Activated CD8-positive, alpha-beta memory T cell treated with anti-CD3 and anti-CD28 coated beads, Interleukin-2, amount 10 ng/mL, durations not matched to agents 7 days and 5 days (primary cell): Measurements from ENCODE around the gene DZIP1L. TPM values are rescaled to one million over a fixed set of nuclear protein-coding genes. Genes with fewer than 3 reads are reported as not detected.
A peak's percentile ranks its signal among the peaks of the same experiment; 100 is the strongest.
"Not testable (repeated sequence)": the region's sequence is repeated elsewhere in the genome, so short reads cannot be mapped to it uniquely, and the experiment has no call there.

Experiments used
- ATAC-seq: fragments of 150-1000 bp; cut with Tn5 transposase; one replicate; pipeline ENCODE4 v1.10.0; 2021; ENCODE audit warnings: moderate library complexity
- CTCF ChIA-PET: fragments of 350-600 bp; sonication (Branson Sonifier 250); formaldehyde crosslinking; loops from one replicate; lab custom pipeline; 2021; ENCODE audit warnings: antibody characterized with exemption; lab: Charles Lee
- DNase-seq: peaks from one replicate; pipeline ENCODE4 v3.0.0-alpha.2; 2020
- H3K27ac Mint-ChIP-seq: one replicate; pipeline ENCODE4 v1.8.0; 2021; ENCODE audit warnings: mild to moderate bottlenecking, mixed read lengths
- H3K27me3 Mint-ChIP-seq: one replicate; pipeline ENCODE4 v1.8.0; 2021; ENCODE audit warnings: mixed read lengths
- H3K36me3 Mint-ChIP-seq: one replicate; pipeline ENCODE4 v1.8.0; 2021; ENCODE audit warnings: mild to moderate bottlenecking, mixed read lengths
- H3K4me1 Mint-ChIP-seq: one replicate; pipeline ENCODE4 v1.8.0; 2021; ENCODE audit warnings: mixed read lengths
- H3K4me3 Mint-ChIP-seq: one replicate; pipeline ENCODE4 v1.8.0; 2021; ENCODE audit warnings: mild to moderate bottlenecking, moderate library complexity, mixed read lengths
- H3K9me3 Mint-ChIP-seq: one replicate; pipeline ENCODE4 v1.8.0; 2022; ENCODE audit warnings: low read depth, mixed read lengths
- total RNA-seq, 2 experiments: library from RNA; stranded (reverse); gene quantifications; one replicate each; pipeline ENCODE4 v1.2.3, GENCODE V29; 2021

Gene DZIP1L, protein sequence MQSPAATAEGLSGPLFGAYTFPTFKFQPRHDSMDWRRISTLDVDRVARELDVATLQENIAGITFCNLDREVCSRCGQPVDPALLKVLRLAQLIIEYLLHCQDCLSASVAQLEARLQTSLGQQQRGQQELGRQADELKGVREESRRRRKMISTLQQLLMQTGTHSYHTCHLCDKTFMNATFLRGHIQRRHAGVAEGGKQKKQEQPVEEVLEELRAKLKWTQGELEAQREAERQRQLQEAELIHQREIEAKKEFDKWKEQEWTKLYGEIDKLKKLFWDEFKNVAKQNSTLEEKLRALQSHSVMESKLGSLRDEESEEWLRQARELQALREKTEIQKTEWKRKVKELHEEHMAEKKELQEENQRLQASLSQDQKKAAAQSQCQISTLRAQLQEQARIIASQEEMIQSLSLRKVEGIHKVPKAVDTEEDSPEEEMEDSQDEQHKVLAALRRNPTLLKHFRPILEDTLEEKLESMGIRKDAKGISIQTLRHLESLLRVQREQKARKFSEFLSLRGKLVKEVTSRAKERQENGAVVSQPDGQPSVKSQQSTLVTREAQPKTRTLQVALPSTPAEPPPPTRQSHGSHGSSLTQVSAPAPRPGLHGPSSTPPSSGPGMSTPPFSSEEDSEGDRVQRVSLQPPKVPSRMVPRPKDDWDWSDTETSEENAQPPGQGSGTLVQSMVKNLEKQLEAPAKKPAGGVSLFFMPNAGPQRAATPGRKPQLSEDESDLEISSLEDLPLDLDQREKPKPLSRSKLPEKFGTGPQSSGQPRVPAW
- under 1 TPM; 0.38 to 0.56 TPM for total RNA-seq

DNA sequence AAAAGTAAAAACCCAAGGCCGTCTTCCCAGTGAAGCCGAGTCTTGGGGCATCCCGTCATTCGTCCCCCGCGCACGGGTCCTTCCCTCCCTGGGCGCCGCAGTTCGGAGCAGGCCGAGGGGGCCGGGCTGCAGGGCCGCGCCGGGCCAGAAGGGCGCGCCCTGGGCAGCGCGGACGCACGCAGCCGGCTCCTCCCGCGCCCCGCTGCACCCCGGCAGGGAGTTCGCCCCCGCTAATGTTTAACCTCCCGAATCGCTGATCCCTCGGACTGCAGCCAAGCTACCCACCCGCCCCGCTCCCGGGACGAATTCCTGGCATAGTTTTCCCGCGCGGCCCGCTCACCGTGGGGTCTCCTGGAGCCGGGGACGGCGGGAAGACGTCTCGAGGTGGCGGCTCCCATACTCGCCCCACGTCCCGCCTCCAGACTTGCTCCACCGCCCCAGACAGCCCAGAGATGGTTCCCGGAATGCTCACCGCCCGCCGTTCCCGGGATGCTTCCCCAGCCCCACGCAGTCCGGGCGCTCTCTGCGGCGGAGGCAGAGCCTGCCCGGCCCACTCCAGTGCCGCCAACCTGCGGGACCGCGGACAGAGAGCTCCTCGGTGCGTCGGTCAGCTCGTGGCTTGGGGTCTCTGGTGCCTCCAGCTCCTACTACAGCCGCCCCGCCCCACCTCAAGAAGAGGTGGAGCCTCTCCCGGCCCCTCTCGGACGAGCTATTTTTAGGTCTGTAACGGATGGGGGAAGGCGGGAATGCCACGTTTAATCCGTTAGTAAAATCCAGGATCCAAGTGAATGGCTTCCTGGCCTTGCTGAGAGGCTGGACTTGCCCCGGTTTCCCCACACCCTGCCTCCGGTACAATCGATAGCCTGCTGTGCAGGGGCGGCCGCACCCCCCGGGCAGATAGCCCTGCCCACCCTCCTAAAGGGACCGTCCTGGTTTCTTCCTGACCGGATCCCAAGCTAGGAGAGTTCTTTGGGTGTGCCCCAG is at the start of gene DZIP1L:
Gene DZIP1L (minus strand): TSS at position 621 of the 984 bp plus-strand sequence. CDS start 11,637 bp downstream, outside the sequence.
- DNase-seq, result peak; percentile 46
- peaks cover 64% of the 10 kb centered on the region for H3K27me3 Mint-ChIP-seq
- peaks cover 6% of the 10 kb centered on the region for H3K4me1 Mint-ChIP-seq
- ATAC-seq, result peak; percentile 96
- H3K4me3 Mint-ChIP-seq, result peak within 1 kb of the TSS; percentile 71
- no peaks in the 10 kb centered on the region for H3K9me3 Mint-ChIP-seq
- no peak within 1 kb of the TSS for H3K27ac Mint-ChIP-seq
- CTCF ChIA-PET, result interaction anchor here (0.7 to 1.5 kb wide), 3 partner anchors 10 to 173 kb away, joined by 3 to 5 read pairs (median 5); no protein-coding TSS in a partner anchor
- no peaks in the 10 kb centered on the region for H3K36me3 Mint-ChIP-seq

DNA sequence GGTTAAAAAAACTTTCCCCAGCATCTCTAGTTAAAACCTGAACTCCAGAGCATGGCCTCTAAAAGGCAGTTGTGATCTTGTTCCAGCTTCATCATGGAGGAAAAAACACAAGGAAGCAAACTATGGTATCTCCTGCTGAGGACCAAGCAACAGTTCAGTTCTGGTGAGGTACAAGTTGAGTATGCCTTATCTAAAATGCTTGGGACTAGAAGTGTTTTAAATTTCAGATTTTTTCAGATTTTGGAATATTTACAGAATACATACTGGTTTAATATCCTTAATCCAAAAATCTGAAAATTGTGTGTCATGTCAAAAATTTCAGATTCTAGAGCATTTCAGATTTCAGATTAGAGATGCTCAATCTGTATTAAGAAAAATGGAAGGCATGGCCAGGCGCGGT is 49.7 kb upstream of the DZIP1L start:
- no peaks in the 10 kb centered on the region for H3K9me3 Mint-ChIP-seq
- H3K36me3 Mint-ChIP-seq, result peaks cover 60% of the 10 kb centered on the region
- no peak overlapping the region for H3K27ac Mint-ChIP-seq
- ATAC-seq, result no peak
- no peak overlapping the region for H3K4me3 Mint-ChIP-seq
- DNase-seq, result no peak
- no peaks in the 10 kb centered on the region for H3K27me3 Mint-ChIP-seq
- CTCF ChIA-PET, result no interaction called here
- no peaks in the 10 kb centered on the region for H3K4me1 Mint-ChIP-seq

DNA sequence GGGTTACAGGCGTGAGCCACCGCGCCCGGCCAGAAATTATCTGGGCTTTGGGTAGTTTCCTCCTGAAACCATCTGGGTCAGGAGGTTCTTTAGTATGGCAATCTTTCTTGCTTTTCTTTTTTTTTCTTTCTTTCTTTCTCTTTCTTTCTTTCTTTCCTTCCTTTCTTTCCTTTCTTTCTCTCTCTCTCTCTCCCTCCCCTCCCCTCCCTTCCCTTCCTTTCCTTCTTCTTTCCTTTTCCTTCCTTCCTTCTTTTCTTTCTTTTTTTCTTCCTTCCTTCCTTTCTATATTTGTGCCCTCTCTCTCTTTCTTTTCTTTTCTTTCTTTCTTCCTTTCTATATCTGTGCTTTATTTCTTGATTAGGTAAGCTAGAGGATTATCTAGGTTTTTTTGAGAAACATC is 42.3 kb upstream of the DZIP1L start:
- Mint-ChIP-seq H3K4me3 (no peak overlapping the region), H3K4me1 (no peaks in the 10 kb centered on the region), H3K27ac (no peak overlapping the region), H3K9me3 (peaks cover 5% of the 10 kb centered on the region), H3K27me3 (peaks cover 2% of the 10 kb centered on the region), H3K36me3 (peaks cover 24% of the 10 kb centered on the region)
- DNase-seq, result no peak
- CTCF ChIA-PET, result no interaction called here
- no peak for ATAC-seq

DNA sequence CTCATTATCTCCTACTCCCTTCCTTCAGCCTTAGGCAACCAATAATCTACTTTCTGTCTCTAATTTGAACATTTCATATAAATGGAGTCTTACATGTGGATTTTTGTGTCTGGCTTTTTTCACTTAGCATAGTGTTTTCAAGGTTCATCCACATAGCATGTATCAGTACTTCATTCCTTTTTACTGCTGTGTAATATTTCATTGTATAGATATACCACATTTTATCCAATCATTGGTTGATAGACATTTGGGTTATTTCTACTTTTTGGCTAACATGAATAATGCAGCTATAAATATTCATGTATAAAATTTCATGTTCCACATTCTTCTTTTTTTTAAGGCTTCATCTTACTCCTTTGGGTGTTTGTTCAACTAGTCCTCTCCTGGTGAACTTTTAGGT is 39.1 kb upstream of the DZIP1L start:
- DNase-seq (no peak), ATAC-seq (no peak)
- CTCF ChIA-PET, result no interaction called here
- H3K4me1 Mint-ChIP-seq, result no peaks in the 10 kb centered on the region
- no peak overlapping the region for H3K27ac Mint-ChIP-seq
- peaks cover 5% of the 10 kb centered on the region for H3K9me3 Mint-ChIP-seq
- H3K27me3 Mint-ChIP-seq, result peaks cover 2% of the 10 kb centered on the region
- peaks cover 3% of the 10 kb centered on the region for H3K36me3 Mint-ChIP-seq
- no peak overlapping the region for H3K4me3 Mint-ChIP-seq

DNA sequence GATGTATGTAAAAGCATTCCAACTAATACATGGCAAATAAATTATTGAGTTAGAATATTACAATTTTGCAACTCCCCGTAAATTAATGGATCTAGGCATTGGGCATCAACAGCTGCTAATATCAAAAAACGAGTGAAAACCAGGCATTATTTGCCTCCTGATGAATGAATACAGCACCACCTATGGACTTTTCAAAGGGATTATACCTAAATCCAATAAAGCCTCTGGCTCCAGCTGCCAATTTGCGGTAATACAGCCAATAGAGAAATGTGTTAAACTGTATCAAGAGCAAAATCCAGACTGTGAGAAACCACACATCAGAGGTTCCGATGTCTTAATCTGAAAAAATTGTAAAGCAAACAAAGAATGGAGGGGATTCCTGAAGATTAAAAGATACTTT is 33.1 kb upstream of the DZIP1L start:
- H3K9me3 Mint-ChIP-seq, result no peaks in the 10 kb centered on the region
- CTCF ChIA-PET, result no interaction called here
- no peak for ATAC-seq
- no peak for DNase-seq
- H3K4me3 Mint-ChIP-seq, result no peak overlapping the region
- H3K36me3 Mint-ChIP-seq, result peaks cover under 1% of the 10 kb centered on the region
- peaks cover 19% of the 10 kb centered on the region for H3K27me3 Mint-ChIP-seq
- no peak overlapping the region for H3K27ac Mint-ChIP-seq
- H3K4me1 Mint-ChIP-seq, result no peaks in the 10 kb centered on the region

DNA sequence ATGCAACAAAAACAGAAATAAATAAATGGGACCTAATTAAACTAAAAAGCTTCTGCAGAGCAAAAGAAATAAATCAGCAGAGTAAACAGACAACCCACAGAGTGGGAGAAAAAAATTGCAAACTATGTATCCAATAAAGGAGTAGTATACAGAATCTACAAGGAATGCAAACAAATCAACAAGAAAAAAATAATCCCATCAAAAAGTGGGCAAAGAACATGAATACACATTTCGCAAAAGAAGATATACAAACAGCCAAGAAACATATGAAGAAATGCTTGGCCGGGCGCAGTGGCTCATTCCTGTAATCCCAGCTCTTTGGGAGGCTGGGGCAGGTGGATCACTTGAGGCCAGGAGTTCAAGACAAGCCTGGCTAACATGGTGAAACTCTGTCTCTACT is 26.8 kb upstream of the DZIP1L start:
- ATAC-seq, H3K4me3 Mint-ChIP-seq, H3K27ac Mint-ChIP-seq, H3K4me1 Mint-ChIP-seq, H3K36me3 Mint-ChIP-seq, H3K9me3 Mint-ChIP-seq, DNase-seq, CTCF ChIA-PET: not testable (repeated sequence)
- peaks cover 44% of the 10 kb centered on the region for H3K27me3 Mint-ChIP-seq

GRCh38 chr3:138140940-138141339 is 25.5 kb upstream of the DZIP1L start:
- no peak for ATAC-seq
- no peak for DNase-seq
- Mint-ChIP-seq H3K4me3 (no peak overlapping the region), H3K36me3 (no peaks in the 10 kb centered on the region), H3K27me3 (peaks cover 46% of the 10 kb centered on the region), H3K4me1 (peaks cover 2% of the 10 kb centered on the region), H3K27ac (no peak overlapping the region), H3K9me3 (no peaks in the 10 kb centered on the region)
- CTCF ChIA-PET, result no interaction called here

- Mint-ChIP-seq H3K4me3 (no peak overlapping the region), H3K4me1 (peaks cover 2% of the 10 kb centered on the region), H3K36me3 (no peaks in the 10 kb centered on the region), H3K9me3 (no peaks in the 10 kb centered on the region), H3K27me3 (peaks cover 46% of the 10 kb centered on the region), H3K27ac (no peak overlapping the region)
- DNase-seq (no peak), ATAC-seq (no peak)
- CTCF ChIA-PET, result no interaction called here
These were observed 24.3 kb upstream of the DZIP1L start for GRCh38 chr3:138139691-138140090.

GRCh38 chr3:138137861-138138260 is 22.5 kb upstream of the DZIP1L start:
- peaks cover 2% of the 10 kb centered on the region for H3K4me1 Mint-ChIP-seq
- DNase-seq (no peak), ATAC-seq (no peak)
- H3K4me3 Mint-ChIP-seq, result no peak overlapping the region
- no peaks in the 10 kb centered on the region for H3K36me3 Mint-ChIP-seq
- H3K27me3 Mint-ChIP-seq, result peaks cover 39% of the 10 kb centered on the region
- H3K9me3 Mint-ChIP-seq, result no peaks in the 10 kb centered on the region
- CTCF ChIA-PET, result no interaction called here
- no peak overlapping the region for H3K27ac Mint-ChIP-seq

DNA sequence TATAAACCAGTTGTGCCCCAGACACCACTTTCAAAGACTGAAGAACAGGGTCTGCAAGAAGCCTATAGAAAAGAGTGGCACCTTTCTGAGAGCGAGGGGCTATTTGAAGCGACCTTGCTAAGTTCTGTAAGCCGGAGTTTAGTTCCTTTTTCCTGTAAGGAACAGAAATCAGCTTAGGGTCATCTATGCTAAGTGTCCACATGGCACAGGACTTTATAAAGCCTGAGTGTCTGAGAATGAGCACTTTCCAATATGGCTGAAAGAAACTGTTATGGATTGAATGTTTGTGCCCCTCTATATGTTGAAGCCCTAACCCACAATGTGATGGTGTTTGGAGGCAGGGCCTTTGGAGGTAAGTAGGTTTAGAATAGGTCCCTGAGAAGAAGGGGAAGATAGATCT is 20.8 kb upstream of the DZIP1L start:
- Mint-ChIP-seq H3K27ac (no peak overlapping the region), H3K36me3 (no peaks in the 10 kb centered on the region)
- no peak for DNase-seq

GRCh38 chr3:138135833-138136194 is 20.4 kb upstream of the DZIP1L start:
- H3K4me1 Mint-ChIP-seq, result peaks cover 1% of the 10 kb centered on the region
- CTCF ChIA-PET, result no interaction called here
- DNase-seq, result no peak
- no peaks in the 10 kb centered on the region for H3K9me3 Mint-ChIP-seq
- peaks cover 31% of the 10 kb centered on the region for H3K27me3 Mint-ChIP-seq
- no peaks in the 10 kb centered on the region for H3K36me3 Mint-ChIP-seq
- ATAC-seq, result no peak
- no peak overlapping the region for H3K4me3 Mint-ChIP-seq
- H3K27ac Mint-ChIP-seq, result no peak overlapping the region

More for the DNA sequence above, 20.8 kb upstream of the DZIP1L start:
- Mint-ChIP-seq H3K4me3 (no peak overlapping the region), H3K9me3 (no peaks in the 10 kb centered on the region), H3K4me1 (peaks cover 2% of the 10 kb centered on the region), H3K27me3 (peaks cover 31% of the 10 kb centered on the region)
- CTCF ChIA-PET, result no interaction called here
- ATAC-seq, result no peak

DNA sequence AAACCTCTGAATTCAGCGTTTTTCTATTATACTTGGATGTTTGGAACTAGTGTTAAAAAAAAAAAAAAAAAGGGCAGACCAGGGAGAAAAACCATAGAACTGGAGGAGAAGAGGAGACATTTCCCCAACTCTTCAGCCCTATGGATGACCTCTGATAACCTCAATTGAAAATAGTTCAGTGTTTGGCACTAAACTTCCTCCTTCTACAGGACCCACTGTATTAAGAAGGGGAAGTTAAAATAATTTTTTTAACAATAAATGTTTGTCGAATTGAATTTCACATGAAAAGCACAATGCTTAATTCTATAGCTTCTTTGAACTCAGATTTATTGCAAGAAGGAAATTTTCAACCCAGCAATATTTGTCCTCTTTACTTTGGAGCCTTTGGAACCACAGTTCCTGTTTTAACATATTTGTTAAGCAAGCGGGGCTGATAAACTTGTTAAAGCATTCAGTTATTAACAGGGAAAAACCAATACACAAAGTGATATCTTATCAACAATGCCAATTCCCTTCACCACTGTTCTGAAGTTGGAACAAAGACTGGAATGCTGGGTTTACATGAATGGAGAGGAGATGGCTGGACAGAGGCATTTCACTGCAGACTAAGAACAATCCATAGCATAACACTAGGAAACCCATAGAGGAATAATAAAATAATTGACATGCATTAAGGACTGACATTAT is 19.9 kb upstream of the DZIP1L start:
- peaks cover 33% of the 10 kb centered on the region for H3K27me3 Mint-ChIP-seq
- no peak overlapping the region for H3K27ac Mint-ChIP-seq
- no peaks in the 10 kb centered on the region for H3K4me1 Mint-ChIP-seq
- DNase-seq (no peak), ATAC-seq (no peak)
- no peak overlapping the region for H3K4me3 Mint-ChIP-seq
- no peaks in the 10 kb centered on the region for H3K9me3 Mint-ChIP-seq
- CTCF ChIA-PET, result no interaction called here
- H3K36me3 Mint-ChIP-seq, result no peaks in the 10 kb centered on the region
